Renal pelvis (tissue), 4 donors: ENCODE measurements around the gene PCDH19. TPM values are rescaled to one million over a fixed set of nuclear protein-coding genes. Genes with fewer than 3 reads are reported as not detected.

Source experiments
- DNase-seq: peaks from one replicate; pipeline ENCODE4 v3.0.0-alpha.2; 2013
- polyA plus RNA-seq, 3 donors: library from polyadenylated mRNA; unstranded; fragments of 120-200 nt; gene quantifications; one replicate each; pipeline ENCODE4 v1.2.1, GENCODE V29; 2013; ENCODE audit not compliant: insufficient read length in 3 of 3

PCDH19 gene
- polyA plus RNA-seq, 3 donors, result 1.6 to 2.8 (median 2.3) TPM

DNA sequence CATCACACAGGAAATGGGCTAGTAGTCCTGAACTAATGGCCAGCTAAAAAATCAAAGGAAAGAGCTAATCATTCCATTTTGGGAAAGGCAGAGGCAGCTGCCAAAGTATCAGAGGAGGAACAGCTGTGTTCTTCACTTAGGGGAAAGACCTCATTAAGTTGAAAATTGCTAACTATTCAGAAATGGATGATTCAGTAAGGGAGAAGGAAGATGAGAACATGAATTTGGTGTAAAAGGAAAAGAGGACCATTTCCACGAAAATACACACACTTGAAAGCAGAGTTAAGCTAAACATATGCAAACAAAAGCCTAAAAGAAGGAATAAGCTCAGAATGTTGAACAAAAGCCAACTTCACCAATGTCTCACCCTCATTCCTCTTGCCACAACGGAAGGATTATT is 90.4 kb downstream of the PCDH19 start:
- DNase-seq, result no peak

DNA sequence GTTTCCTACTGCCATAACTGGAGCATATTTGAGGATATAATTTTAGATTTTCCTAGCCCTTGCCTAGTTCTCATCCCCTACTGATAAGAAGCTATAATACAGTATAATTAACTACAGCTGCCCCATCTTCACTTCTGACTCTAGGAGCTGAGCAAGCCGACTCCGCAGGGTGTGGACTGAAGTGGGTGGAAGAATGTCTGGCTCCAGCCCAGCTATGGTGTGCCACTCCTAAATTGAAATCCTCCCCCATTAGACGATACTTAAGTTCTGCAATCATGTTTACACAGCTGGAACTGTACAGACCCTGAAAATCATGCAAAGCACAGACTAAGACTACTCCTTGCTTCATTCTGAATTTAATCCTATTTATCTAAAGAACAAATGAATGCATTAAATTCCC is 93.1 kb downstream of the PCDH19 start:
- DNase-seq, result no peak

DNA sequence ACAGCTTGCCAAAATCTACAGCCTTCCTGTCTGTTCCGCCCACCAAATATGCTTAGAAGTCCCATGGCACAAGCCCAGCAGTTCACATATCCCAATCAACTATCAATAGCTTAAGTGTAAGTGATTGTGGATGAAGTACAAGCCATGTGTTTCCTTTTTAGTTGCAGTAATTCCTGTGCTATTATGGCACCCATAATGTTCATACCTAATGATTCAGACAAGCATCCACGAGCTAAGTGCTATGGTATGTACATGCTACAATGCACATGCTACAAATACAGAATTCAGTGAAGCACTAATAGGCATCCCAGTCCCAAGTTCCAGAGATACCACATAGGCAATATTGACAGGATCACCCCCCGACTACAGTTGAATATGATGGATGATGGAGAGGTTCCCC is 94.5 kb downstream of the PCDH19 start:
- no peak for DNase-seq

DNA sequence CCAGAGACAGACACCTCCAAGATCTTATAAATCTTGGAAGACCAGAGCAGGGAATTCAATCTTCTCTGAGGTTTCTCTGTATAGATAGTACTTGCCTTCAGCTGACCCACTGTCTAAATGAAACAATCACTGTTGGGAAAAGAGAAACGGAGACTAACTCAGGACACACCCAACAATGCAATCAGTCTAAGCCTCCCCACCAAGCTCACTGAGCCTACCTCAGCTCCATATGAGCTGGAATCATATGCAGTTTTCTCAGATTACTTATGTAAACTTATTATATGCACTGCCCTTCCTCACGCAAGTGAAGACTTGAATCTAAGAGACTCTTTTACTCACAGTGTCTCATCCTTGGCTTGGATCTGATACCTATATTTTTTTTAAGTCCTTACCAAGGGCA is 110.5 kb downstream of the PCDH19 start:
- no peak for DNase-seq

DNA sequence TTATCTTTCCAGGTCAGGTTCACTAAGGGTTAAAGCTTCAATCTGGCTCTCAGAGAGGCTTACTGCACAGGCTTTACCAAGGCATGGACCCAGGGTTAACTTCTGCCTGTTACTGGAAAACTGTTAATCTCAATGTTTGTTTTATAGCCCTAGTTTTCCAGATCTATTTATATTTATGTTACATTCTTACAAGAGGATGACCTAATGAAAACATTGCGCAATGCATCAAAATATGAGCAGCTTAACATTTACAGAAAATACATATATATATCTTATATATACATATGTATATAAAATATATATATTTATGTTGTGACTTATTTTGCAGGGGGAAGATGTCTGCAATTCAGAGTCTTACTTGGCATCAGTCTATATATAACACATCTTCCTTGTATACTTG is 112.3 kb downstream of the PCDH19 start:
- DNase-seq, result no peak

DNA sequence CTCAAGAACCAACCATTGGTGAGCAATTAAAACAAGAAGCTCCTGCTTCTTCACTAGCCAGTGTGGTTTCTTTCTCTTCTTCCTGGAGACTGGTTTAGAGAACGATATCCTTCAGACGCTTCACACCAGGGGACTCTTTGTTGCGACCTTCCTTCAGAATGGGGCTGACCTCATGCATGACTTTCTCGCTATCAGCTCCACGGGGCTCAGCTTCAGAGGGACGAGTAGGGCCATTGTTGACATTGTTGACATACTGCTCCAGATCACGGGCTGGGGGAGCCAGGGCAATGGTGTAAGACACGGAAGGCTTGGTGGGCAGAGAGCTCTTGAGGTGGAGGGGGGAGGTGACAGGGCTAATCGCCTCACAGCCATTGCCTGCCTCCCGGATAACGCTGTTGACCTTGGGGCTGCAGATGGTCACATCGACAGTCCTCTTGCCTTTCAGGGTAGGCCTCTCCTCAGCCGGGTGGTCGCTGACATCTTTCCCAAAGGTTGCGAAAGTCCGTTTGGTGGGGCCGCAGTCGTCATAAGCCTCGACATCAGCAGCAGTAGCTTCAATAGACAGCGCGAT is 113.8 kb downstream of the PCDH19 start:
- DNase-seq, result no peak

DNA sequence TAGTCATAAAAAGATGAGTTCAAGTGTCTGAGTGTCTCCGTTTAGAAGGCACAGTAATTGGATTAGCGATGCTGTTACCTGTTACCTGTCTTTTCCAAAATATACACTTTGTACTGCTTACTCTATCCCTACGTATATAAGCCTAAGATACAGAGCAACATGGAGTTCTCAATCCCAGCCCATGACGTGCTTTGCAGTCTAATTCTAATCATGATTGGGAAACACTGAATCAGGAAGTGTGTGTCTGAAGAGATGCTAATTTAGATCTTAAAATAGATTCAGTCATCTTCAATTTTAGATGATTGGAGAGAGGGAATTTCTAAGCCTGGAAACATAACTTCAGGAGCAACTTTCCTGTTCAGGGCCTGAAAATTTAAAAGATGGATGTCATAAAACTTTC is 115.1 kb downstream of the PCDH19 start:
- no peak for DNase-seq

DNA sequence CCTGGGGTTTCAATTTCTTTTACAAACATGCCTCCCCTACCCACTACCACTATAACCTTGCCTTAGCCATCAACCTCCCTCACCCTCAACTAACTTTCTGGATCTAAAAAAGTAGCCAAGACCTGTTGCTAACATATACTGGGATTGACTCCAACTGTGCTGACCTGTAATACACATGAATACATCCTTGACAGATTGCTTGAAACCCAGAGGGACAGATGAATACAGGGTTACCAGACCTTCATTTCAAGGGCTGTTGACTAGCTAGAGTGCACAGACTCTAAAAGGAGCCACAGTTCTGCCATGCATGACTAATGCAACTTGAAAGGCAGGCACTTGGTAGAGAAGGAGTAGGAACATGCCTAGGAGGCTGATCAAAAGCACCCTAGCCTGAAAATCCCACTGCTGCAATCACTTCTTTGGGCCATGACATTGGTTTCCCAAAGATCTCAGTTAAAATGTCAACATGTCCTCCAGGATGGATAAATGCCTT is 121.0 kb downstream of the PCDH19 start:
- DNase-seq, result peak; percentile 35

DNA sequence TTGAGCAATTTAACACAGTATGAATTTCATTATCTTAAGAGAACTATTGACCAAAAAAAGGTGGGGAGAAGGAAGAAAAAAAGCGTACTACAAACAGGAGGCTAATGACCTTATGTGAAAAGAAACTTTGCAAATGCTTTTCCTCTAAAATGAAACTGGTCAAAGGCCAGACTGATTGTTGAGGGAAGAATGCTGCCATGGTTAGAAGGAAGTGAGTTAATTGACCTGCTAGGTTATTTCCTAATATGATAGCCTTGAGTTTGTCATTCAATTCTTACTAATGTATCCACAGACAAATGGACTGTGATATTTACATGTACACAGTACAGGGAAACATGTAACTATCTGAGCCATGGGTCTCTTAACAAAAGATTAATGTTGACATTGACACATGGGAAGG is 132.8 kb downstream of the PCDH19 start:
- DNase-seq, result no peak

DNA sequence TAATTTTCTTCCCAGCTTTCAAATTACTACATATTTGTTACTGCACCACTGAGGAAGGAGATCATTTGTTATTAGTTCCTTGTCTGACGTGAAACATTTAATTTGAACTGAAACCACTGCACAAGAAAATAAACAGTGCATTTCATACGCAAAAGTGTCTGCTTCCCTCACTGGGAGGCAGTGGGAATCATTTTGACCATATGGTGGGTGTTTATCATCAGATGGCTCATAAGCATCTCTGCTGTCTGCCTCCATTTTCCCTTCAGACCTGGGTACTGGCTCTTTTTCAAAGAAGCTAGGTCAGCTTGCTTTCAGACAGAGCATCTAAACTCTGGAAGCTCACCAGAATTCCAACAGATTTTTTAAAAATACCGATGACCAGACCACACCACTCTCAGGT is 135.2 kb downstream of the PCDH19 start:
- no peak for DNase-seq

DNA sequence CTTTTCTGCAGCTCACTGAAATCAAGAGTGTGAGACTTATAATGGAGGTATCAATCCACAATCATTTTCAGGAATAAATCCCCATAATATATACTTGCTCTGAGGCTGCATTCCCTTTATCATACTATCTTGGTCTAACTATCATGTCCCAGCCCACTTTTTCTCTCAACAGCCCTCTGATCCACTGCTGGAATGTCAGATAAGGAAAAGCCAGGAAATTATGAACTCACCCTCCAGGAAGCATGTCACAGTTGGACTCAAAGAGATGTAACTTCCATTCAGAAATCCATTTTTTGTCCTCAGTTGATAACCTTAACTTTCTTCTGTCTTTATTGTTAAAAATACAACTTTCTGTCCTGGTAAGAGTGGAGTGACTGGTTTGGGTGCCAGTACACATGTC is 144.9 kb downstream of the PCDH19 start:
- DNase-seq, result no peak

DNA sequence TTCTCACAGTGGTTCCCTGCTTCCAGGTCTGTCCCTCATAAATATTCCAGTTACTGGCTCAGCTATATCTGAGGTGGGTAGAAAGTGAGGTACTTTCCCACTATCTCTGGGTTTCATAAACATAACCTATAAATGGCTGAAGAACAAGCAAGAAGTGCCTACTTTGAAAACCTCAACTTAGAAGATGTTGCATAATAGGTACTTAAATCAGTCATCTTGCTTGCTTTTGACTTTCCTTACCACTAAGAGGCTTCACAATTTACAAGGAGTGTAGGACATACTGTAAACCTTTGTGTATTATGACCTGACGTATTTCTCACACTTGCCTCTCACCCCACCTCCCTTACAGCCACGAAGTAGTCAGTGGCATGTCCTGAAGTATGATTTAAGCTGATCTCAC is 145.9 kb downstream of the PCDH19 start:
- DNase-seq, result no peak

DNA sequence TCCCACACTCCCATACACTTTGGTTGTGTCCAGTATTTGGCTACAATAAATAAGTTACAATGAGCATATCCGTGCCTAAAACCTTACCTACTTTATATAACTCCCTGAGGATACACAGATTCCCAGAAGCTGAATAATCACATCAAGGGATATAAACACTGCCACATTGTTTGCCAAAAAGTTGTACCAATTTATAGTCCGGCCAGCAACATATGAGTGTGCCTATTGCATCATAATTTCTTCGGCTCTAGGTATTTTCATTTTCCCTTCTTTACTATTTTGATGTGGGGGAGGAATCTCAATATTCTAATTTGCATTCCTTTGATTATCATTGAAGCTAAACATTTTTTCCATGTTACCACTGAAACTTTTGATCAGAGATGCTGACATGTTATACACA is 146.4 kb downstream of the PCDH19 start:
- no peak for DNase-seq

DNA sequence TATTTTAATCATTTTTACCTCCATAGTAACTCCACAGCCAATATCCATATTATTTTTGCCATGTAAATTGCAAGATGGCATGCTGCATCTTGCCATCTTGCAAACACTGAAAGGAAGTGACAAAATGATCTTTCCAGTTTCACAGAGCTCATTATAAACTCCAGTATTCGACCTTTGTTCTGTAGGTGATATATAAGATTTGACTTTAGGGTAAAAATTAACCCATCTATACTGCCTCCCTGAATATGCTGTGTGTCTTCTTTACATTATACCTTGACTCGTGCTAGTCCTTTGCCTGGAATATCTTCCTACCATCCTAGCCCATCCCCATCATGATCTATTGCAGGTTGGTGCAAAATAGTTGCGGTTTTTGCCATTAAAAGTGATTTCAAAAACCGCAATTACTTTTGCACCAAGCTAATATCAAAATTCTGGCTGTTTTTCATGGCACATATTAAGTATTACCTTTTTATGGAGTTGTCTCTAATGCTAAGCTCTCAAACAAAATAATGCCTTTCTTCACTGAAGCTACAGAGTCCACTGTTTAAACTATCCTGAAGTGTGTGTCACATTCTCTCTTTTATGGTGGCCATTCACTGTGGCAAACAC is 161.1 kb downstream of the PCDH19 start:
- DNase-seq, result no peak

DNA sequence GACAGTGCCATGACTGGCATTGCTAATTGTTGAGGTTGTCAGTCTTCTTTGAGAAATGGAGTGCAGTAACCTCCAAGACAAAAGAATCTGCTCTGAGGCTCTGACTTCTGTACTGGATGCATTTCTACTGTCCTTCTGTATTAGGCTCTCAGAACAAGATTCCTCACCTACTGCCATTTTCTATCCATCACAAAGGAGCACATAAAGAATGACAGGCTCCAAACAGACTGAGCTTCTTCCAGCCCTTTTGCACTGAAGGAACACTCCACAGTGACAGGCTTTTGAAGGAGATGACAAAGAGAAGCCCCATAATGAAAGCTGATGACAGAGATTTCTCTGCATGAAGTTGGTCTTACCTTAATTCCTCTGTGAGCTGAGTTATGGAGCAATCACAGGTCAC is 162.2 kb downstream of the PCDH19 start:
- DNase-seq, result no peak

DNA sequence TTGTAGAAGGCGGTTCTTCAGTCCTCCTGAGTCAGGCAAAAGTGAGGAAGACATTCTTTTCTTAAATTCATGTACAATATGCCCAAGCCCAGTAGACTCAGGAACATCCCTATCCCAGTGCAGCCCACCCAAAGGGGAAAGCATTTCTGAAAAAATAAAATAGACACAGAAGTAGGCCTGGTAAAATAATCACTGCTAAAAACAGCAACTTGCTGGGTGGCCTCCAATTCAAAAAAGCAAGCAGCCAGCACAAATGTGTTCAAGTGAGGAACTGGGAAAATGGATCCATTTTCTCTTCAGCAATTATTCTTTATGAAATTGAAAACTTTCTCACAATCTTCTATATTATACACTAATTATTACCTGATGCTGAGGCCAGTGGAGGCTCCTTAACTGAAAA is 165.4 kb downstream of the PCDH19 start:
- no peak for DNase-seq

Other genes starting within 250 kb of the PCDH19 start
- 1 to 10 TPM; 2.5 to 4.6 (median 3.0) TPM for gene TNMD, start 174.7 kb upstream of the PCDH19 start, polyA plus RNA-seq
- 100 to 1,000 TPM; 149 to 158 (median 150) TPM for gene TSPAN6, start 226.5 kb upstream of the PCDH19 start, polyA plus RNA-seq
- gene SRPX2, start 233.9 kb upstream of the PCDH19 start, polyA plus RNA-seq, result 10 to 100 TPM; 11.6 to 14.8 (median 11.8) TPM